ENCODE measurements around the gene ELAVL4. TPM values are rescaled to one million over a fixed set of nuclear protein-coding genes. Genes with fewer than 3 reads are reported as not detected.

The ELAVL4 gene
- total RNA-seq, result not detected
- long read RNA-seq, result 0 reads

GRCh38 chr1:50108497-50109059 lies at the start of gene ELAVL4:
TSS of gene ELAVL4 (plus strand) at chr1:50108920. CDS start at chr1:50109190, 270 bp downstream.
- intact Hi-C loops (cut with micrococcal nuclease), result no loop called here
- DNase-seq (no peak), ATAC-seq (no peak)

DNA sequence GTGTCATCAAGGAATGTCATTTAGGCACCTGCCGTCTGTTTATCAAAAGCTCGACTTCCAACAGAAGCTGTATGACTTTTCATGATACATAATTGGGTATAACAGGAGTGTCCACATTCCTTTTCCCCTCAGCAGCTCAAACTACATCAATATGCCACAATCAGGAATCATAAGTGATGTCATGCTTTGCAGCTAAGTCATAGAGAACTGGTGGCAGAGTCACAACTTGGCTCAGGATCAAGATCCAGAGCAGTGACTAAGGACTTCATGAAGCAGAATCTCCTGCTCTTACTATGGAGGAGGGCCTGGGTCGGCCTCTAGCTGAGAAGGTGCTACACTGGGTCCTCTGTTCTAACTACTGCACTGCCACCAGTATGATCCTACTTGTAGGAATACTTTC lies 48.4 kb upstream of the ELAVL4 start:
- ATAC-seq, result no peak
- no peak for DNase-seq
- intact Hi-C loops (cut with micrococcal nuclease), result no loop called here

DNA sequence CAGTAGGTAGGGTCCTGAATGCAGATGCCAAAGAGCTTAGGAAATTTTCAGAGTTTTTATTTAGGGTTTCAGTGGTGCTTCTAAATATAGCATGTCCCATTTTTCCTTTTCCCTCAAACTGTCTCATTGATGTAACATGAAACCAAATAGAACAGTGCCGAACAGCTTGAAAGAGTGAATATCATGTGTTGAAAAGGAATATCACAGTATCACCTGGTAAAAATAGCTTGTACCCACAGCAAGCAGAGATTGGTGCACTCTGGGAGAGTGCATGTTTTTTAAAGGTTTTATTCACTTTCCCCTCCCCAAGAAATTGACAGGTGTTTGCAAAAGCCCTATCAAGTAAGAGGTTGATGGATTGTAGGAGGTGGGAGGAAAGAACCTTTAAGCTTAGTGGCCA lies 41.9 kb upstream of the ELAVL4 start:
- DNase-seq (no peak), ATAC-seq (no peak)
- intact Hi-C loops (cut with micrococcal nuclease), result no loop called here

DNA sequence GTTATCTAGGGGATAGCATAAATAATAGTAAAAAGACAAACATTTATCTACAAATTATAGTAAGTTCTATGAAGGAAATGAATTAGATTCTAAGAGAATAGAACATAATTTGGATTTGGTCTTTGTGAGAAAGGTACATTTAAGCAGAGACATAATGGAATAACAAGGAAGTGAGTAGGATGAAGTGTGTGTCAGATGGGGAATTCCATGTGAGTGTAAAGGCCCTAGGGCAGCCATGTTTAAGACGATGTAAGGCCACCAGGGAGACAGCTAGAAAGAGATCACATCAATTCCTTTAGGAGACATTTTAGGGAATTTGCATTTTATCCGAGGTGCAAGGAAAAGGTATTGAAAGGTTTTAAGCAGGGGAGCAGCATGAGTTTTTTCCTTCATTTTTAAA lies 33.8 kb upstream of the ELAVL4 start:
- ATAC-seq (no peak), DNase-seq (no peak)
- intact Hi-C loops (cut with micrococcal nuclease), result no loop called here

- intact Hi-C loops (cut with micrococcal nuclease), result no loop called here
- ATAC-seq (no peak), DNase-seq (no peak)
These were observed 31.4 kb upstream of the ELAVL4 start for GRCh38 chr1:50077273-50077672.

GRCh38 chr1:50080904-50081586 lies 27.7 kb upstream of the ELAVL4 start:
- ATAC-seq (no peak), DNase-seq (no peak)
- intact Hi-C loops (cut with micrococcal nuclease), result no loop called here

DNA sequence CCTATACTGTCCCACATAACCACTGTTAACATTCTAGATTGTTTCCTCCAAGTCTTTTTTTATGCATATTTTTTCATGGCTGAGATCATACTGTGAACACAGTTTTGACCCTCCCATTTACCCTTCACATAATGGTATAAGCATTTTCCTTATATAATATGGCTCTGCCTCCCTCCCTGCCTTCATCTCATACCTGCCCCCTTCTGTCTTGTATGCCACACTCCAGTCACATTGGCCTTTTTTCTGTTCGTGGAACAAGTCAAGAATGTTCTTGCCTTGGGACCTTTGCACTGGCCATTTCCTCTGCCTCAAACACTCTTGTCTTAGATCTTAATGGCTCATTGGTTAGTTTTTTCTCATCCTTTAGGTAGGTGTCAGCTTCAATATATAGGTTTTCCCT lies 24.3 kb upstream of the ELAVL4 start:
- ATAC-seq (no peak), DNase-seq (no peak)
- intact Hi-C loops (cut with micrococcal nuclease), result no loop called here

GRCh38 chr1:50091068-50091467 lies 17.7 kb upstream of the ELAVL4 start:
- intact Hi-C loops (cut with micrococcal nuclease), result no loop called here
- DNase-seq, result no peak
- ATAC-seq, result no peak

GRCh38 chr1:50095716-50096115 lies 13.0 kb upstream of the ELAVL4 start:
- intact Hi-C loops (cut with micrococcal nuclease), result no loop called here
- ATAC-seq (no peak), DNase-seq (no peak)

DNA sequence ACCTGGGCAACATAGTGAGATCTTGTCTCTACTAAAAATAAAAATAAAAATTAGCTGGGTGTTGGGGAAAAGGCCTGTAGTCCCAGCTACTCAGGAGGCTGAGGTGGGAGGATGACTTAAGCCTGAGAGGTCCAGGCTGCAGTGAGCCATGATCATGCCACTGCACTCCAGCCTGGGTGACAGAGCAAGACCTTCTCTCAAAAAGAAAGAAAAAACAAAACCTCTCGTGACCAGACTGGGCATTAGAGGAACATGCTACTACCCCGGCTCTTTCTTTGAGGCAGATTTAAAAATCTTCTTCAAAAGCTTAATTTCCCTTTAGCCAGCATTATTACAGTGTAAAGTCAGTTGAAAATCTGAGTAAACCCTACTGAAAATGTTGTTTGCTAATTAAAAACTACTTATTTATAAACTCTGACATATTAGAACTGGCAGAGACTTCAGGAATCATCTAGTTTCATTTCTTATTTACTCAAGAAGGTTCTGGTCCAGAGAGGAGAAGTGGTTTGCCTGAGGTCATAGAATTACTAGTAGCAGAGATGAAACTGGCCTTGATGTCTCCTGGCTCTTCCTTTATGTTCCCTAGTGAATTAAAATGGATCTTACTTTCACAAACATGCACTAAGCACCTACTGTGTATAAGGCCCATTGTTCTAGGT lies 11.6 kb upstream of the ELAVL4 start:
- no peak for ATAC-seq
- no peak for DNase-seq
- intact Hi-C loops (cut with micrococcal nuclease), result no loop called here

GRCh38 chr1:50097791-50098190 lies 10.9 kb upstream of the ELAVL4 start:
- DNase-seq (no peak), ATAC-seq (no peak)
- intact Hi-C loops (cut with micrococcal nuclease), result no loop called here

GRCh38 chr1:50098591-50099021 lies 10.1 kb upstream of the ELAVL4 start:
- ATAC-seq, result no peak
- intact Hi-C loops (cut with micrococcal nuclease), result no loop called here

GRCh38 chr1:50099654-50100053 lies 9.1 kb upstream of the ELAVL4 start:
- DNase-seq (no peak), ATAC-seq (no peak)
- intact Hi-C loops (cut with micrococcal nuclease), result no loop called here

More at GRCh38 chr1:50098591-50099021, 10.1 kb upstream of the ELAVL4 start:
- DNase-seq, result no peak

DNA sequence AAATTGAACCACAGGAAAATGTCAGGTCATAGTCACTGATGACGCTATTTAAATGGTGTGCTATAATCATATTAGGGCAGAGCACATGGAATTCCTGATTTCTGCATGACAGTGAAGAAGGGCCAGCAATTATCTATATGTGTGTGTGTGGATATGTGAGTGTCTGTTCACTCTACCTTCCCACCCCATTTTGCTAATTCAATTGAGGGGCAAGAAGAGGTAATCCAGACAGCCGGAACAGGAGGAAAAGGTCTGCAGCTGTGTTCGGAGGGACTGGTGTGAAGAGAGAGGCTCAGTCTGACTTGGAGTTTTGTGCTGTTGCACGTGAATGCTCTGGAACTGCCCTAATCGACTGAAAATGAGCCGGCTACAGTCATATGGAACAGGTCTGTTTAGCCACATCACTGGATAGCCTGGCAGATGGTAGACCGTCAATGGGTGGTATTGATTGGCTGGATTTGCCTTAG lies 5.1 kb upstream of the ELAVL4 start:
- DNase-seq, result no peak
- intact Hi-C loops (cut with micrococcal nuclease), result no loop called here
- ATAC-seq, result no peak

DNA sequence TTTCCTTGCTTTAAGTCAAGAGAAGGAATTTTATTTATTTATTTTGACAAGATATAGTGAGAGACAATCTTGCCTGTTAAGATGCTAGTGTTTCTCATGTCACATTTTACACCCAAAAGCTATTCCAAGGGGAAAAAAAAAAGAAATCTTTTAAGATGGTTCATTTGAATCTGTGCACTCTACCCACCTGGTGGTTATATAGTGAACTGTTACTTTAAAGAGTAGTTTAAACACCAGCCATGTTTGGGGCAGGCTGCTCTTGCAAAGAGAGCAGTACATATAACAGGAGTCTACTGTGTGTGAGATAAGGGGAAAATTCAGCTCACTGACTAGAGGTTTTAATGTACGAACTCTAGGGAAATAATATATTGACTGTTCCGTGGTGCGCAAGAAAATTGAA lies 3.3 kb upstream of the ELAVL4 start:
- ATAC-seq, result no peak
- no peak for DNase-seq
- intact Hi-C loops (cut with micrococcal nuclease), result no loop called here

- DNase-seq, result no peak
- intact Hi-C loops (cut with micrococcal nuclease), result no loop called here
These were observed 2.5 kb upstream of the ELAVL4 start for GRCh38 chr1:50106095-50106761.

DNA sequence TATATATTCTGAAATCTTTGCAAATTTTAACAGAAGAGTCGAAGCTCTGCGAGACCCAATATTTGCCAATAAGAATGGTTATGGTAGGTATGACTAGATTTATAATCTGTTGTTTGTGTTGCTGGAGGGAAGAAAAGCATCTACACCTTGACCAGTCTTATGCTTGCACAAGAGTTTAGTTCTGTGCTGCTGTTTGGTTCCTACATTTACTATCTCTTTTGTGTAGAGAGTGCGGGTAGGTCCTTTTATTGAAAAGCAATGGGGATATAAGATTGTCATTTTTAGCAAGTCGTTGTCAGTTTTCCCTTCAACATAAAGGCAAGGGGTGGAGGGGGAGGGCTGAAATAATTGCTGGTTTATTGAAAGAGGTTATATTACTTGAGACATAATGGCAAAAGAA lies 396 bp downstream of the ELAVL4 start:
- ATAC-seq (no peak), DNase-seq (no peak)
- intact Hi-C loops (cut with micrococcal nuclease), result no loop called here

More at GRCh38 chr1:50106095-50106761, 2.5 kb upstream of the ELAVL4 start:
- no peak for ATAC-seq

DNA sequence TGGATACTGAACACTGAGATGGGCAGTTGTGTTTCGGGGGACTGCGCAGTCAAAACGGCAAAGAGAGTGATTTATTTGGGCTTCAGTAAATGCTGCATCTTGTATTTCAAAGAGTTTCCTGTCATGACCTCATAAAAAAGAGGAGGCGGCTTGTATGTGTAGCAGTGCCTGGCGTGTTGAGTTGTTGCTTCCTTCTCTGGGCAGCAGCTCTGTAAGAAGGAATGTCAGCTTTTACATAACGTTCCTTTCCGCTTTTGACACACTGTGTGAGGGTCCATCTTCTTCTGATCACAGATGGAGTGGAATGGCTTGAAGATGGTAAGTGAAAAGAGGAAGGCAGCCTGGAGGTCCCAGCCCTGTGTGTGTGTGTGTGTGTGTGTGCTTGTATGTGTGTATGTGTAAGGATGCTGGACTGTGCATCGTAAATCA lies 941 bp downstream of the ELAVL4 start:
- ATAC-seq (peak; percentile 45), DNase-seq (no peak)
- intact Hi-C loops (cut with micrococcal nuclease), result no loop called here

DNA sequence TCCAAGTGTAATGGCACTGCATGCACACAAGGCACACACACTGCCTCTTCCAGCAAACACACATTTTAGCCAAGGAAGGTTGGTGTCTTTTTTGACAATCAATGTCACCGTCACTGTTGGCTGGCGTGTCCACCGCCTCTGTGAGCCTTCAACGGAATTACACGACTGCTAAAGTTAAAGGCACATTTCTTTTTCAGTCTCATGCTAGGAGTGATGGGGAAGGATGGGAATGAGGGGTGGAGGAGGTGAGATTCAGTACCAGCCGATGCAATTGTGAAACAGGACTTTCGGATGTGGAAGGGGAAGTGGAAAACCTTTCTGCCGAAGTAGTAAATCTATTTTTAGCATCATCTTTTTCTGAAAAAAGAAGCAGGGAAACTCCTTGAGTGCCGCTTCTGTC lies 1.4 kb downstream of the ELAVL4 start:
- intact Hi-C loops (cut with micrococcal nuclease), result no loop called here
- DNase-seq (no peak), ATAC-seq (no peak)

DNA sequence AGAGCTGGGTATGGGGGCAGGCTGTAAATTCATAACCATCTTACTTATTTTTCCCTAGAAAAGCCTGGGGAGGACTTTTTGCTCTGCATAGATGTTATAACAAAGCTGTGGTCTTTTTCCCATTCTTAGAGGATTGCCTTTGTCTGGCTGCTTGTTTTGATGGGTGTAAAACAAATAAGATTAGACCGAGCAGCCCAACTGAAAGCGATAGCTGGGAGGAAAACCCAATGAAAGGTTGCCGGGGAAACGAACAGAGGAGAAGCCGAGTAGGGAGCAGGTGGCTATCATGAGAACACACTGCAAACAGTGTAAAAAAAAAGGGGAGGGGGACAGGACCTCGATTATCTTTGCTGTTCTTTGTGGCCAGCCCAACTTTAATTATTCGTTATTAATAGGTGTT lies 1.9 kb downstream of the ELAVL4 start:
- intact Hi-C loops (cut with micrococcal nuclease), result no loop called here
- DNase-seq (no peak), ATAC-seq (no peak)
